ENCODE data around the gene VIL1. TPM values are rescaled to one million over a fixed set of nuclear protein-coding genes. Genes with fewer than 3 reads are reported as not detected.

VIL1 gene
- total and polyA plus RNA-seq, 9 of the 15 experiments (the other 6 are each of a cell fraction or from before 2014, with no cell fraction given): 0.51 to 2.7 (median 1.2) TPM

DNA sequence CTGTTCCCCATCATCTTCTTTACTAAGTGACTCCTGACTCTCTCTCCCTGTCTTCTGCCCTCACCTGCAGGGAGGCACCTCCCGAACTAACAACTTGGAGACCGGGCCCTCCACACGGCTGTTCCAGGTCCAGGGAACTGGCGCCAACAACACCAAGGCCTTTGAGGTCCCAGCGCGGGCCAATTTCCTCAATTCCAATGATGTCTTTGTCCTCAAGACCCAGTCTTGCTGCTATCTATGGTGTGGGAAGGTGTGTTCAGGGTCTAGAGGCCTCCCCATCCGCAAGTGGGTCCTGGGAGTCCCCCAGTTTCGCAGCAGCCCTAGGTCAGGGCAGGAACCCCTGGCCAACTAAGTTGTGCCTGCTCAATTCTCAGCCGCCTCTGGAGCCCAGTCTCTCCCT, 15.5 kb downstream of the VIL1 start:
- Histone ChIP-seq H2AFZ (ENCODE audit: low read depth, low read length) (no peak overlapping the region), H3K27me3 (ENCODE audit: control insufficient read depth in 2 of 2, insufficient read depth in 2 of 2, low read length in 2 of 2) (no peaks in the 10 kb centered on the region), H3K36me3 (ENCODE audit: control insufficient read depth, insufficient read depth, low read length) (no peaks in the 10 kb centered on the region), H3K27ac (ENCODE audit: extremely low read depth, low read depth, low read length) (no peak overlapping the region), H3K9me1 (ENCODE audit: control insufficient read depth, insufficient read depth, low read length) (no peaks in the 10 kb centered on the region), H3K79me2 (ENCODE audit: control insufficient read depth, insufficient read depth, low read length) (no peaks in the 10 kb centered on the region), H3K9me3 (replicated peaks; ENCODE audit: control insufficient read depth, insufficient read depth, low read depth, low read length) (no peaks in the 10 kb centered on the region), H3K4me3 (no peak overlapping the region), H3K9ac (ENCODE audit: insufficient read depth in 1 of 2, low read depth in 2 of 2, low read length in 2 of 2) (no peak overlapping the region), H3K4me2 (ENCODE audit: insufficient read depth, low read length) (no peak overlapping the region), H4K20me1 (replicated peaks; ENCODE audit: control insufficient read depth, insufficient read depth, low read length) (no peaks in the 10 kb centered on the region), H3K4me1 (replicated peaks in 1 of 2; ENCODE audit: control insufficient read depth in 2 of 2, insufficient read depth in 2 of 2, low read length in 2 of 2) (peaks cover 5 to 13% of the 10 kb centered on the region in 2 experiments)
- in situ Hi-C loops (cut with MboI) (no loop called here), intact Hi-C loops (cut with micrococcal nuclease) (no loop called here)
- CTCF ChIA-PET (ENCODE audit: low intra/inter-chr PET ratio): no interaction called here
- BruUV-seq (replicated peaks): no TSS peak
- ATAC-seq: no peak
- no peak for DNase-seq (ENCODE audit: extremely low read depth in 1 of 4, low spot score in 3 of 4)
- TF ChIP-seq, protein P1, sequence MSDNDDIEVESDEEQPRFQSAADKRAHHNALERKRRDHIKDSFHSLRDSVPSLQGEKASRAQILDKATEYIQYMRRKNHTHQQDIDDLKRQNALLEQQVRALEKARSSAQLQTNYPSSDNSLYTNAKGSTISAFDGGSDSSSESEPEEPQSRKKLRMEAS (CRISPR knock-in tag; IDR thresholded peaks at IDR 0.05): no peak
- TF ChIP-seq, protein P2, sequence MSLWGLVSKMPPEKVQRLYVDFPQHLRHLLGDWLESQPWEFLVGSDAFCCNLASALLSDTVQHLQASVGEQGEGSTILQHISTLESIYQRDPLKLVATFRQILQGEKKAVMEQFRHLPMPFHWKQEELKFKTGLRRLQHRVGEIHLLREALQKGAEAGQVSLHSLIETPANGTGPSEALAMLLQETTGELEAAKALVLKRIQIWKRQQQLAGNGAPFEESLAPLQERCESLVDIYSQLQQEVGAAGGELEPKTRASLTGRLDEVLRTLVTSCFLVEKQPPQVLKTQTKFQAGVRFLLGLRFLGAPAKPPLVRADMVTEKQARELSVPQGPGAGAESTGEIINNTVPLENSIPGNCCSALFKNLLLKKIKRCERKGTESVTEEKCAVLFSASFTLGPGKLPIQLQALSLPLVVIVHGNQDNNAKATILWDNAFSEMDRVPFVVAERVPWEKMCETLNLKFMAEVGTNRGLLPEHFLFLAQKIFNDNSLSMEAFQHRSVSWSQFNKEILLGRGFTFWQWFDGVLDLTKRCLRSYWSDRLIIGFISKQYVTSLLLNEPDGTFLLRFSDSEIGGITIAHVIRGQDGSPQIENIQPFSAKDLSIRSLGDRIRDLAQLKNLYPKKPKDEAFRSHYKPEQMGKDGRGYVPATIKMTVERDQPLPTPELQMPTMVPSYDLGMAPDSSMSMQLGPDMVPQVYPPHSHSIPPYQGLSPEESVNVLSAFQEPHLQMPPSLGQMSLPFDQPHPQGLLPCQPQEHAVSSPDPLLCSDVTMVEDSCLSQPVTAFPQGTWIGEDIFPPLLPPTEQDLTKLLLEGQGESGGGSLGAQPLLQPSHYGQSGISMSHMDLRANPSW (CRISPR knock-in tag; IDR thresholded peaks at IDR 0.05): no peak
- TF ChIP-seq, protein P3, sequence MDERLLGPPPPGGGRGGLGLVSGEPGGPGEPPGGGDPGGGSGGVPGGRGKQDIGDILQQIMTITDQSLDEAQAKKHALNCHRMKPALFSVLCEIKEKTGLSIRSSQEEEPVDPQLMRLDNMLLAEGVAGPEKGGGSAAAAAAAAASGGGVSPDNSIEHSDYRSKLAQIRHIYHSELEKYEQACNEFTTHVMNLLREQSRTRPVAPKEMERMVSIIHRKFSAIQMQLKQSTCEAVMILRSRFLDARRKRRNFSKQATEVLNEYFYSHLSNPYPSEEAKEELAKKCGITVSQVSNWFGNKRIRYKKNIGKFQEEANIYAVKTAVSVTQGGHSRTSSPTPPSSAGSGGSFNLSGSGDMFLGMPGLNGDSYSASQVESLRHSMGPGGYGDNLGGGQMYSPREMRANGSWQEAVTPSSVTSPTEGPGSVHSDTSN (CRISPR knock-in tag; IDR thresholded peaks at IDR 0.05; ENCODE audit: low read depth): no peak
- TF ChIP-seq, protein P3 (tag; conservative IDR thresholded peaks at IDR 0.05; ENCODE audit: low read depth): no peak
- no peak for TF ChIP-seq ZNF589 (CRISPR knock-in tag; IDR thresholded peaks at IDR 0.05; ENCODE audit: low read depth)
- TF ChIP-seq NCOA6 (IDR thresholded peaks at IDR 0.05): no peak
- no peak for TF ChIP-seq SAFB (IDR thresholded peaks at IDR 0.05; ENCODE audit: borderline replicate concordance, low read depth, low read length)
- TF ChIP-seq, protein P4, sequence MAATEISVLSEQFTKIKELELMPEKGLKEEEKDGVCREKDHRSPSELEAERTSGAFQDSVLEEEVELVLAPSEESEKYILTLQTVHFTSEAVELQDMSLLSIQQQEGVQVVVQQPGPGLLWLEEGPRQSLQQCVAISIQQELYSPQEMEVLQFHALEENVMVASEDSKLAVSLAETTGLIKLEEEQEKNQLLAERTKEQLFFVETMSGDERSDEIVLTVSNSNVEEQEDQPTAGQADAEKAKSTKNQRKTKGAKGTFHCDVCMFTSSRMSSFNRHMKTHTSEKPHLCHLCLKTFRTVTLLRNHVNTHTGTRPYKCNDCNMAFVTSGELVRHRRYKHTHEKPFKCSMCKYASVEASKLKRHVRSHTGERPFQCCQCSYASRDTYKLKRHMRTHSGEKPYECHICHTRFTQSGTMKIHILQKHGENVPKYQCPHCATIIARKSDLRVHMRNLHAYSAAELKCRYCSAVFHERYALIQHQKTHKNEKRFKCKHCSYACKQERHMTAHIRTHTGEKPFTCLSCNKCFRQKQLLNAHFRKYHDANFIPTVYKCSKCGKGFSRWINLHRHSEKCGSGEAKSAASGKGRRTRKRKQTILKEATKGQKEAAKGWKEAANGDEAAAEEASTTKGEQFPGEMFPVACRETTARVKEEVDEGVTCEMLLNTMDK (IDR thresholded peaks at IDR 0.05; ENCODE audit: borderline replicate concordance, insufficient read depth, low read depth, low read length, poor library complexity, severe bottlenecking): no peak
- TF ChIP-seq ZNF263 (CRISPR knock-in tag; IDR thresholded peaks at IDR 0.05; ENCODE audit: borderline replicate concordance): no peak
- TF ChIP-seq, protein P5, sequence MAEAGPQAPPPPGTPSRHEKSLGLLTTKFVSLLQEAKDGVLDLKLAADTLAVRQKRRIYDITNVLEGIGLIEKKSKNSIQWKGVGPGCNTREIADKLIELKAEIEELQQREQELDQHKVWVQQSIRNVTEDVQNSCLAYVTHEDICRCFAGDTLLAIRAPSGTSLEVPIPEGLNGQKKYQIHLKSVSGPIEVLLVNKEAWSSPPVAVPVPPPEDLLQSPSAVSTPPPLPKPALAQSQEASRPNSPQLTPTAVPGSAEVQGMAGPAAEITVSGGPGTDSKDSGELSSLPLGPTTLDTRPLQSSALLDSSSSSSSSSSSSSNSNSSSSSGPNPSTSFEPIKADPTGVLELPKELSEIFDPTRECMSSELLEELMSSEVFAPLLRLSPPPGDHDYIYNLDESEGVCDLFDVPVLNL (CRISPR knock-in tag; IDR thresholded peaks at IDR 0.05; ENCODE audit: low read depth): no peak
- POLR2A ChIA-PET: no interaction called here
- 52% methylated on average over 8 of the region's 9 CpGs for WGBS (ENCODE audit: insufficient coverage, low coverage, missing lambda C conversion rate)
- no peak for FAIRE-seq

Measured in K562 (cell line).